ENCODE results near the gene RSBN1L.

RSBN1L gene

GRCh38 chr7:77811516-77812289, 115.4 kb downstream of the RSBN1L start:
- DNase-seq, result no peak

DNA sequence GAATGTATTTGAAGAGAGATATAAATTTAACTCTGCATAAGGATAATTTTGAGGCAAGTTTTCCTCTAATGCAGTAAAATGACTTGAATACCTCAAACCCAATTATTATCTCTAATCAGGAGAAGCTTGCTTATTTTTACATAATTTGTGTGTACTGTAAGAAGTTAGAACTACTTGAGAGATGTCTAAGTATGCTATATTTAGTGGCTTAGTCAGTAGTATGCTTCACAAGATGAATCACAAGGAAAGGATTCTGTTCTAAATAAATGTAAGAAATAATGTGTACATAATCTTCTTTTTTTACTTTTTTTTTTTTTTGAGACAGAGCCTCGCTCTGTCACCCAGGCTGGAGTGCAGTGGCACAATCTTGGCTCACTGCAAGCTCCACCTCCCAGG, 116.0 kb downstream of the RSBN1L start:
- DNase-seq, result no peak

DNA sequence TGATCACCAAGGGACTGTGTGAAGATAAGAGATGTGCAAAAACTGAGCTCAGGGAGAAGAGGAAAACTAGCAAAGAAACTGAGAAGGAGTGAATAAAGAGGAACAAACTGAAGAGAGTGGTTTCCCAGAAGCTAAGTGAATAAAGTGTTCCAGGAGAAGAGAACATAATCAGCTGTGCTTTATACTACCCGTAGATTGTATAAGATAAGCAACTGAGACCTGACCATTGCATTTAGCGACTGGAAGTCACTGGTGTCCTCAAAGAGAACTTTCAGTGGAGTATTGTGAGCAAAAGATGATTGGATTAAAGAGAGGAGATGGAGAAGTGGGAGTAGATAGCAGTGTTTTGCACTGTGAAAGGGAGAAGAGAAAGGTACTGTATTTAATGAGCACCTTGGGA, 116.9 kb downstream of the RSBN1L start:
- DNase-seq, result no peak

- no peak for DNase-seq
Observed at GRCh38 chr7:77819021-77819420, 122.8 kb downstream of the RSBN1L start.

- DNase-seq, result no peak
Observed at GRCh38 chr7:77820967-77821366, 124.7 kb downstream of the RSBN1L start.

GRCh38 chr7:77822269-77822668, 126.0 kb downstream of the RSBN1L start:
- DNase-seq, result no peak

- no peak for DNase-seq
Observed at GRCh38 chr7:77823787-77824186, 127.5 kb downstream of the RSBN1L start.

- DNase-seq, result no peak
Observed at GRCh38 chr7:77824636-77825035, 128.4 kb downstream of the RSBN1L start.

DNA sequence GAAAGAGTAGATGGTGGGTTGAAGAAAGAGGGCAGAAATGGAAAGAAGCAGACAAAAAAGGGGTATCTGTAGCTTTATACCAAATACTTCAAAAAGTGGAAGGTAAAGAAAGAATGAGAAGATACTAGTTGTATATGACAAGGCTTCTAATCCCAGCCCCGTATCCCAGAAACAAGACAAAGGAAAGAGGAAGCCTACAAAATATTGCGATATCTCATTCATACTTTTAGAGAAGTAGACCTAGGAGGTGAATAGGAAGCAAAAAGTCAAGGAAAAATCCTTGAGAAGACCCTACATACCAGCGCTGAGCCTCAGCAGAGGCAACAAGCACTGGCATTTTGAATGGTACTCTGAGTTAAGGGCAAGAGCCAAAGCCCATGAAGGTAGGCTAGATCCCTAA, 128.9 kb downstream of the RSBN1L start:
- DNase-seq, result no peak

GRCh38 chr7:77826300-77826699, 130.0 kb downstream of the RSBN1L start:
- DNase-seq, result no peak

DNA sequence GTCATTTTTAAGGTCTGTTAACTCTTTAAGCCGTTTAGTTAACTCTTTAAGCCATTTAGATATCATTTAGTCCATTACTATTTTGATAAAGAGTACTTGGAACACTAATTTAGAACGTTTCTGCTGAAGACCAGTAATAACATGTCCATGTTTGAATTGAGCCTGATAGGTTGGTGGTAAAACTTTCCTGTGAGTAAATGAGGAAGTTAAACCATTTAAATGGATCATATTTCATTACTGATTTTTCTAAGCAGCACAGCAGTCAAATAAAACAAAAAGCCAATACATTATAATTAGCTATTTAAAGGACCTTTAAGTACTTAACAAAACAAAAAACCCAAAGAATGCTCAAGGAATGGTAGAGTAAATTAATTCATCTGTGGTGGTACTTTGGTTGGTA, 131.7 kb downstream of the RSBN1L start:
- DNase-seq, result peak; percentile 84

DNA sequence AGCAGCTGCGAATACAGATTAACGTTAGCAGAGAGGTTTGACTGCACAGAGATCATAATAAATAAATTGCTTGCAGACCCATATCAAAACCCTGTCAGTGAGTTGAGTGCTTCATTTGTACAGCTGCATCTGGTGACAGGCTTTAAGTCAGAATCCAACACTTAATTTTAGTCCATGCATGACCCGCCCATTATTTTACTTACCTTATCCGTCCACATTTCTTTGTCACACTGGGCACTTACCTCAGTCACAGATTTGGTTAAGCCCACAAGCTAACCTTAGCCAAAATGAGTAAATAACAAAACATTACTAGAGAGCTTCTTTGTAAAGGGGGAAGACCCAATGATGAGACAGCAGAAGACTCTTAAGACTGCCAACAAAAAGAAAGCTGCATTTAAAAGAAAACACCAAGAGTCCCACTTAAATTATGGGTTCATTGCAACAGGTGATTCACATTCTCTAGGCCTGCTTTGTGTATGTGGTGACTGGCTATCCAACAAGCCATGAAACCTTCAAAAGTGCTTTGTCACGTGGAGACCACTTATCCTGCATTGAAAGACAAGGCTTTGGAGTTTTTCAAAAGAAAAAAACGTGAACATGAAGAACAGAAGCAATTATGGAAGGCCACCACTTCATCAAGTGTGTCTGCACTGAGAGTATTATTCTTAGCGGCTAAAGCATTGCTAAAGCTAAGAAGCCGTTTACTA, 134.5 kb downstream of the RSBN1L start:
- peak; percentile 91 for DNase-seq

GRCh38 chr7:77831481-77831880, 135.2 kb downstream of the RSBN1L start:
- no peak for DNase-seq

DNA sequence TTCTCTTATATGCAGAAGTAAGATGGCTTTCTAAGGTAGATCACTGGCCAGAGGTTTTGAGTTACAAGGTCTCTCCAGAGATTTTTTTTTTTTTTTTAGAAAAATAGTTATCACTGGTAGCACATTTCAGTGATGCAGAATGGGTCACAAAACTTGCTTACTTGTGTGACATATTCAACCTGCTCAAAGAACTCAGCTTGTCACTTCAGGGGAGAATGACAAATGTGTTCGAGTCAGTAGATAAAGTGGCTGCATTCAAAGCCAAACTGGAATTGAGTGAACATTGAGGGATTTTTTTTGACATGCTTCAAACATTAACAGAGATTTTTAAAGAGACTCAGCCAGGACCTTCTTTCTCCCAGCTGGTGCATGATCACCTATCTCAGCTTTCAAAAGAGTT, 135.7 kb downstream of the RSBN1L start:
- no peak for DNase-seq
